Lung (tissue), 12 donors: Measurements from ENCODE around the gene PELI2. TPM values are rescaled to one million over a fixed set of nuclear protein-coding genes. Genes with fewer than 3 reads are reported as not detected.

Experiments
- ATAC-seq: fragments of 200-7000 bp; cut with Tn5 transposase; one replicate; pipeline ENCODE4 v1.9.1; 2020; ENCODE audit warnings: moderate number of reproducible peaks; ENCODE audit not compliant: insufficient read depth, low FRiP score
- DNase-seq, 3 donors: peaks; one replicate each; pipeline ENCODE4 v3.0.0-alpha.2; 2013 to 2017
- H3K27ac ChIP-seq, 2 donors: one replicate each; pipeline ENCODE4 v1.5.1; 2013; ENCODE audit warnings: mild to moderate bottlenecking in 2 of 2, moderate library complexity in 2 of 2, control low read depth in 1 of 2, inconsistent platforms in 1 of 2, low read depth in 1 of 2, low read length in 1 of 2
- H3K27me3 ChIP-seq, 3 donors: one replicate each; pipeline ENCODE4 v1.5.1; 2013; ENCODE audit warnings: low read length in 2 of 3; ENCODE audit not compliant: control insufficient read depth in 3 of 3, insufficient read depth in 3 of 3
- H3K36me3 ChIP-seq, 4 donors: one replicate each; pipeline ENCODE4 v1.5.1; 2013; ENCODE audit warnings: low read length in 4 of 4, mild to moderate bottlenecking in 1 of 4, moderate library complexity in 1 of 4; ENCODE audit not compliant: control insufficient read depth in 4 of 4, insufficient read depth in 4 of 4
- H3K4me1 ChIP-seq, 5 donors: one replicate each; pipeline ENCODE4 v1.5.1; 2013; ENCODE audit warnings: low read length in 5 of 5, mild to moderate bottlenecking in 2 of 5, moderate library complexity in 1 of 5; ENCODE audit not compliant: control insufficient read depth in 5 of 5, insufficient read depth in 5 of 5
- H3K4me3 ChIP-seq: one replicate; pipeline ENCODE4 v1.5.1; 2013; ENCODE audit warnings: mild to moderate bottlenecking, control low read depth, moderate library complexity
- H3K9ac ChIP-seq, 2 donors: one replicate each; pipeline ENCODE4 v1.5.1; 2013; ENCODE audit warnings: low read length in 2 of 2, control low read depth in 1 of 2; ENCODE audit not compliant: insufficient read depth in 1 of 2
- H3K9me3 ChIP-seq, 4 donors: one replicate each; pipeline ENCODE4 v1.5.1; 2013; ENCODE audit warnings: low read length in 3 of 4, mild to moderate bottlenecking in 1 of 4, moderate library complexity in 1 of 4; ENCODE audit not compliant: control insufficient read depth in 4 of 4, insufficient read depth in 3 of 4
- CTCF ChIP-seq: IDR thresholded peaks from 2 replicates; pipeline ENCODE4 v1.5.1; 2012; ENCODE audit warnings: mild to moderate bottlenecking; ENCODE audit errors: control extremely low read depth, extremely low read depth
- WGBS, 2 donors: extraction: QIAGEN DNeasy Blood & Tissue Kit; methylation state at CpG; one replicate each; pipeline ENCODE4 v1.1.7; 2013; 5-methylcytosine and 5-hydroxymethylcytosine counted together
- polyA plus RNA-seq, 2 donors: library from polyadenylated mRNA; stranded (reverse); fragments of 200-250 nt; gene quantifications; one replicate each; pipeline ENCODE4 v1.2.1, GENCODE V29; 2013
- total RNA-seq, 2 donors: library from RNA; depleted of rRNA in 1 of 2; stranded (reverse); fragments of >200 nt in 1 of 2; gene quantifications; one replicate each; pipeline ENCODE4 v1.2.1, GENCODE V29; 2014 to 2021
- donor health status: control.
- donor health status: control.
- donor health status: Bipolar disorder and iron deficiency.
- donor health status: healthy.
- donor health status: DM: yes; HTN: yes; CAD: no.

Gene PELI2
- total and polyA plus RNA-seq, 4 donors: 3.8 to 21.1 (median 8.5) TPM

DNA sequence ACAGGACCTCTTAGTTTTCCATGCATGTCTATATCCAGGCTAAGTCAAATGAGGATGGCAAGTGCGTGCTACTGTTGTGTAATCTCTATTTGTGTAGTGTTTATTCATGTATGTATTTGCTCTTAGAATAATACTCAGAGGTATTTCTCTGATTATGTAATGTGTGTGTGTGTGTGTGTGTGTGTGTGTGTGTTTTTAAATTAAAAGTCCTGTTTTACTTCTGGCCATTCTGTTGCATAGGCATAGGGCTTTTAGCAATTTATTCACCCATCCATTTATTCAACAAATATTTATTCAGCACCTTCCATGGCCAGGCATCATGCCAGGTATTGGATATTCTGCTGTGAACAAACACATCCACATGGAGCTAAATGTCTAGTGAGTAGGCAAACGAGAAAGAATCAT, 63.5 kb downstream of the PELI2 start:
- Histone ChIP-seq H3K36me3 (no peaks in the 10 kb centered on the region), H3K9me3 (peaks cover 0 to 3% (median 0%) of the 10 kb centered on the region in 4 donors), H3K4me3 (no peak overlapping the region), H3K9ac (no peak overlapping the region), H3K27me3 (no peaks in the 10 kb centered on the region), H3K27ac (peak overlapping the region in 1 of 2 donors; percentile 20), H3K4me1 (peaks cover 0 to 5% (median 0%) of the 10 kb centered on the region in 5 donors)
- WGBS, 2 donors: 60 to 74% methylated on average over 2 of the region's 2 CpGs
- ATAC-seq (no peak), DNase-seq (peak; percentile 29 to 65 (median 51))
- no peak for TF ChIP-seq CTCF

DNA sequence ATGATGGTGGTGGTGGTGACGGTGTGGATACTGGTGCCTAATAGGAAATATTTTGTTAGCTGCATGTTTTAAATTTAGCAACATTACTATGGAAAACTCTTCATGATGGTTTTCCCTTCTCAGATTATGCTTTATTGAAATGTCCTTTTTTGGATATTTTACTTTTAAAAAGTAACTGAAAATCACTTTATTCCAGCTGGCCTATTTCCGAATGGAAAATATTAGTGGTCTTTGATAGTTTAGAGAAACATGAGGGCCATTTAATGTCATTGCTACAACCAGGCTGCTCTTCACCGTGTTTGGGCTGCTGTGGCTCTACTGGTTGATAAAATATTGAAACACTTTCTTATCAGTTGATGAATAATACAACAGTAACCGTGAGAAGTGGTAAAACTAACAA, 64.2 kb downstream of the PELI2 start:
- WGBS, 2 donors: 74 to 86% methylated on average over 4 of the region's 4 CpGs
- H3K27ac ChIP-seq: no peak overlapping the region
- ATAC-seq: no peak
- no peak overlapping the region for H3K4me3 ChIP-seq
- H3K36me3 ChIP-seq: no peaks in the 10 kb centered on the region
- no peak overlapping the region for H3K9ac ChIP-seq
- no peak for TF ChIP-seq CTCF
- H3K27me3 ChIP-seq: no peaks in the 10 kb centered on the region
- peaks cover 0 to 5% (median 0%) of the 10 kb centered on the region in 4 donors for H3K9me3 ChIP-seq
- peaks cover 0 to 5% (median 0%) of the 10 kb centered on the region in 5 donors for H3K4me1 ChIP-seq
- DNase-seq: no peak

- Histone ChIP-seq H3K27ac (no peak overlapping the region), H3K9ac (no peak overlapping the region), H3K27me3 (no peaks in the 10 kb centered on the region), H3K9me3 (peaks cover 0 to 5% (median 1%) of the 10 kb centered on the region in 4 donors), H3K36me3 (no peaks in the 10 kb centered on the region), H3K4me3 (no peak overlapping the region), H3K4me1 (peaks cover 0 to 5% (median 0%) of the 10 kb centered on the region in 5 donors)
- ATAC-seq (no peak), DNase-seq (no peak)
- 94% methylated on average over 2 of the region's 2 CpGs for WGBS, 2 donors
- TF ChIP-seq CTCF: no peak
Measured at GRCh38 chr14:56183631-56184157, 65.5 kb downstream of the PELI2 start.

- Histone ChIP-seq H3K36me3 (no peaks in the 10 kb centered on the region), H3K9me3 (peaks cover 0 to 5% (median 1%) of the 10 kb centered on the region in 4 donors), H3K27me3 (no peaks in the 10 kb centered on the region), H3K4me1 (peaks cover 0 to 3% (median 2%) of the 10 kb centered on the region in 5 donors), H3K9ac (no peak overlapping the region), H3K4me3 (no peak overlapping the region), H3K27ac (no peak overlapping the region)
- no peak for DNase-seq
- no peak for TF ChIP-seq CTCF
- no peak for ATAC-seq
Measured at GRCh38 chr14:56185992-56186391, 67.8 kb downstream of the PELI2 start.
